ENCODE measurements around the gene MCF2L2. TPM values are rescaled to one million over a fixed set of nuclear protein-coding genes. Genes with fewer than 3 reads are reported as not detected.

MCF2L2 gene
- total and polyA plus RNA-seq, 2 of the 13 experiments (the other 11 are each of a cell fraction or from before 2014, with no cell fraction given) = not detected

DNA sequence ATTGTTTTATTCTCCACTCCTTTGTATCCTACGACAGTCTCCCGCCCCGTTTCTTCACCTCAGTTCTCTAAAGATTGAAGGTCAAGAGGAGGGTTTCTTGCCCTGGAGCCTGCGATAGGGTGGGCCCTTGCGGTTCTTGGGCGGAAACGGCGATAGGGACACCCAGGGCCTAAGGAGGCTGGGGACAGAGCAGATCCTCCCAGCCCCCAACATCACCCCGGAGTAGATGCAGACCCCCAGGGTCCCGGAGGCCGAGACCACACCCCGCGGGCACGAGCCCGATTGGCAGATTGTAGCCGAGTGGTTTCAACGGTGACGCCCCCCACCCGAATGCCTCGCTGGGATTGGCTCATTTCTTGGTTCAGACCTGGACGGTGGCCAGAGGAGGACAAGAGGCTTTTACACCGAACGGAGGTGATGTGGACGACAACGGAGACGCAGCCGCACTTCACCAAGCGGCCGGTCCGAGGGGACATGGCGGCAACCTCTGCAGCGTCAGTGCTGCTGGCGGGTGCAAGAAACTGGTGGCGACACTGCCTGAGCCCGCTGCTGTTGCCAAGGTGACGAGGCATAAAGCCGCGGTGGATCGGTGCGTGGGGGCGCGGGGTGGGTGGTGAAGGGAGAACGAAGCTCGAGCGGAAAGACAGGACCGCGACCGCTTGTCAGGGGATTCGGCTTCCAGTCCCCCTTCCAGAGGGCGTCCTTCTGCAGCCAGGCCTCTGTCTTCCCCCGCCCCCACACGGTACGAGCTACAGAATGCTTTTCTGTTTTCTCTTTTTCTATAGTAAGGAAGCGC, 19.0 kb upstream of the MCF2L2 start (continued):
- TF ChIP-seq, protein P1, sequence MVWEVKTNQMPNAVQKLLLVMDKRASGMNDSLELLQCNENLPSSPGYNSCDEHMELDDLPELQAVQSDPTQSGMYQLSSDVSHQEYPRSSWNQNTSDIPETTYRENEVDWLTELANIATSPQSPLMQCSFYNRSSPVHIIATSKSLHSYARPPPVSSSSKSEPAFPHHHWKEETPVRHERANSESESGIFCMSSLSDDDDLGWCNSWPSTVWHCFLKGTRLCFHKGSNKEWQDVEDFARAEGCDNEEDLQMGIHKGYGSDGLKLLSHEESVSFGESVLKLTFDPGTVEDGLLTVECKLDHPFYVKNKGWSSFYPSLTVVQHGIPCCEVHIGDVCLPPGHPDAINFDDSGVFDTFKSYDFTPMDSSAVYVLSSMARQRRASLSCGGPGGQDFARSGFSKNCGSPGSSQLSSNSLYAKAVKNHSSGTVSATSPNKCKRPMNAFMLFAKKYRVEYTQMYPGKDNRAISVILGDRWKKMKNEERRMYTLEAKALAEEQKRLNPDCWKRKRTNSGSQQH (CRISPR knock-in tag; IDR thresholded peaks at IDR 0.05; ENCODE audit: low read depth) = peak; percentile 76; the same call in 1 of the 2 replicates
- TF ChIP-seq, protein P2, sequence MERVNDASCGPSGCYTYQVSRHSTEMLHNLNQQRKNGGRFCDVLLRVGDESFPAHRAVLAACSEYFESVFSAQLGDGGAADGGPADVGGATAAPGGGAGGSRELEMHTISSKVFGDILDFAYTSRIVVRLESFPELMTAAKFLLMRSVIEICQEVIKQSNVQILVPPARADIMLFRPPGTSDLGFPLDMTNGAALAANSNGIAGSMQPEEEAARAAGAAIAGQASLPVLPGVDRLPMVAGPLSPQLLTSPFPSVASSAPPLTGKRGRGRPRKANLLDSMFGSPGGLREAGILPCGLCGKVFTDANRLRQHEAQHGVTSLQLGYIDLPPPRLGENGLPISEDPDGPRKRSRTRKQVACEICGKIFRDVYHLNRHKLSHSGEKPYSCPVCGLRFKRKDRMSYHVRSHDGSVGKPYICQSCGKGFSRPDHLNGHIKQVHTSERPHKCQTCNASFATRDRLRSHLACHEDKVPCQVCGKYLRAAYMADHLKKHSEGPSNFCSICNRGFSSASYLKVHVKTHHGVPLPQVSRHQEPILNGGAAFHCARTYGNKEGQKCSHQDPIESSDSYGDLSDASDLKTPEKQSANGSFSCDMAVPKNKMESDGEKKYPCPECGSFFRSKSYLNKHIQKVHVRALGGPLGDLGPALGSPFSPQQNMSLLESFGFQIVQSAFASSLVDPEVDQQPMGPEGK (CRISPR knock-in tag; IDR thresholded peaks at IDR 0.05) = no peak; the same call in 1 of the 2 replicates
- TF ChIP-seq, protein P3, sequence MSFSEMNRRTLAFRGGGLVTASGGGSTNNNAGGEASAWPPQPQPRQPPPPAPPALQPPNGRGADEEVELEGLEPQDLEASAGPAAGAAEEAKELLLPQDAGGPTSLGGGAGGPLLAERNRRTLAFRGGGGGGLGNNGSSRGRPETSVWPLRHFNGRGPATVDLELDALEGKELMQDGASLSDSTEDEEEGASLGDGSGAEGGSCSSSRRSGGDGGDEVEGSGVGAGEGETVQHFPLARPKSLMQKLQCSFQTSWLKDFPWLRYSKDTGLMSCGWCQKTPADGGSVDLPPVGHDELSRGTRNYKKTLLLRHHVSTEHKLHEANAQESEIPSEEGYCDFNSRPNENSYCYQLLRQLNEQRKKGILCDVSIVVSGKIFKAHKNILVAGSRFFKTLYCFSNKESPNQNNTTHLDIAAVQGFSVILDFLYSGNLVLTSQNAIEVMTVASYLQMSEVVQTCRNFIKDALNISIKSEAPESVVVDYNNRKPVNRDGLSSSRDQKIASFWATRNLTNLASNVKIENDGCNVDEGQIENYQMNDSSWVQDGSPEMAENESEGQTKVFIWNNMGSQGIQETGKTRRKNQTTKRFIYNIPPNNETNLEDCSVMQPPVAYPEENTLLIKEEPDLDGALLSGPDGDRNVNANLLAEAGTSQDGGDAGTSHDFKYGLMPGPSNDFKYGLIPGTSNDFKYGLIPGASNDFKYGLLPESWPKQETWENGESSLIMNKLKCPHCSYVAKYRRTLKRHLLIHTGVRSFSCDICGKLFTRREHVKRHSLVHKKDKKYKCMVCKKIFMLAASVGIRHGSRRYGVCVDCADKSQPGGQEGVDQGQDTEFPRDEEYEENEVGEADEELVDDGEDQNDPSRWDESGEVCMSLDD (CRISPR knock-in tag; IDR thresholded peaks at IDR 0.05; ENCODE audit: borderline replicate concordance) = no peak
- peak; percentile 57; the same call in 1 of the 2 replicates for TF ChIP-seq JUND (CRISPR knock-in tag; IDR thresholded peaks at IDR 0.05)
- peak; percentile 91 for TF ChIP-seq ZNF331 (CRISPR knock-in tag; IDR thresholded peaks at IDR 0.05)
- no peak for TF ChIP-seq SNAPC2 (CRISPR knock-in tag; IDR thresholded peaks at IDR 0.05)
- TF ChIP-seq, protein P4, sequence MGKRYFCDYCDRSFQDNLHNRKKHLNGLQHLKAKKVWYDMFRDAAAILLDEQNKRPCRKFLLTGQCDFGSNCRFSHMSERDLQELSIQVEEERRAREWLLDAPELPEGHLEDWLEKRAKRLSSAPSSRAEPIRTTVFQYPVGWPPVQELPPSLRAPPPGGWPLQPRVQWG (CRISPR knock-in tag; IDR thresholded peaks at IDR 0.05; ENCODE audit: borderline replicate concordance, low read depth) = no peak
- TF ChIP-seq, protein P5, sequence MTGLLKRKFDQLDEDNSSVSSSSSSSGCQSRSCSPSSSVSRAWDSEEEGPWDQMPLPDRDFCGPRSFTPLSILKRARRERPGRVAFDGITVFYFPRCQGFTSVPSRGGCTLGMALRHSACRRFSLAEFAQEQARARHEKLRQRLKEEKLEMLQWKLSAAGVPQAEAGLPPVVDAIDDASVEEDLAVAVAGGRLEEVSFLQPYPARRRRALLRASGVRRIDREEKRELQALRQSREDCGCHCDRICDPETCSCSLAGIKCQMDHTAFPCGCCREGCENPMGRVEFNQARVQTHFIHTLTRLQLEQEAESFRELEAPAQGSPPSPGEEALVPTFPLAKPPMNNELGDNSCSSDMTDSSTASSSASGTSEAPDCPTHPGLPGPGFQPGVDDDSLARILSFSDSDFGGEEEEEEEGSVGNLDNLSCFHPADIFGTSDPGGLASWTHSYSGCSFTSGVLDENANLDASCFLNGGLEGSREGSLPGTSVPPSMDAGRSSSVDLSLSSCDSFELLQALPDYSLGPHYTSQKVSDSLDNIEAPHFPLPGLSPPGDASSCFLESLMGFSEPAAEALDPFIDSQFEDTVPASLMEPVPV (CRISPR knock-in tag; IDR thresholded peaks at IDR 0.05) = peak; percentile 88
- 0 out of 2 replicates have a peak, but pooled peaks have one; percentile 80 for TF ChIP-seq ZNF329 (CRISPR knock-in tag; IDR thresholded peaks at IDR 0.05; ENCODE audit: low read depth)
- TF ChIP-seq MBD4 (IDR thresholded peaks at IDR 0.05; ENCODE audit: borderline replicate concordance, low read length) = no peak
- TF ChIP-seq, protein P6, sequence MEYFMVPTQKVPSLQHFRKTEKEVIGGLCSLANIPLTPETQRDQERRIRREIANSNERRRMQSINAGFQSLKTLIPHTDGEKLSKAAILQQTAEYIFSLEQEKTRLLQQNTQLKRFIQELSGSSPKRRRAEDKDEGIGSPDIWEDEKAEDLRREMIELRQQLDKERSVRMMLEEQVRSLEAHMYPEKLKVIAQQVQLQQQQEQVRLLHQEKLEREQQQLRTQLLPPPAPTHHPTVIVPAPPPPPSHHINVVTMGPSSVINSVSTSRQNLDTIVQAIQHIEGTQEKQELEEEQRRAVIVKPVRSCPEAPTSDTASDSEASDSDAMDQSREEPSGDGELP (IDR thresholded peaks at IDR 0.05; ENCODE audit: borderline replicate concordance, low read depth) = peak; percentile 49; the same call in 1 of the 2 replicates
- TF ChIP-seq U2AF1 (optimal IDR thresholded peaks at IDR 0.05; ENCODE audit: low read depth, low read length) = peak; percentile 78
- TF ChIP-seq, protein P7, sequence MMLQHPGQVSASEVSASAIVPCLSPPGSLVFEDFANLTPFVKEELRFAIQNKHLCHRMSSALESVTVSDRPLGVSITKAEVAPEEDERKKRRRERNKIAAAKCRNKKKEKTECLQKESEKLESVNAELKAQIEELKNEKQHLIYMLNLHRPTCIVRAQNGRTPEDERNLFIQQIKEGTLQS (CRISPR knock-in tag; IDR thresholded peaks at IDR 0.05) = no peak
- TF ChIP-seq SPEN (CRISPR knock-in tag; IDR thresholded peaks at IDR 0.05; ENCODE audit: low read depth) = peak; percentile 88
- TF ChIP-seq MIER3 (CRISPR knock-in tag; IDR thresholded peaks at IDR 0.05; ENCODE audit: borderline replicate concordance) = peak; percentile 77; the same call in 1 of the 2 replicates
- 0 out of 2 replicates have a peak, but pooled peaks have one; percentile 58 for TF ChIP-seq ZNF44 (CRISPR knock-in tag; IDR thresholded peaks at IDR 0.05)
- no peak for TF ChIP-seq HNRNPH1 (optimal IDR thresholded peaks at IDR 0.05; ENCODE audit: low read depth, low read length)
- no peak for TF ChIP-seq ZNF207 (IDR thresholded peaks at IDR 0.05; ENCODE audit: borderline replicate concordance)
- TF ChIP-seq SETDB1 (CRISPR knock-in tag; IDR thresholded peaks at IDR 0.05; ENCODE audit: borderline replicate concordance) = no peak

All from HepG2 (cell line).